ENCODE data around the gene MYOC.

GRCh38 chr1:171641076-171641864, 11.2 kb downstream of the MYOC start:
- TF ChIP-seq REST (IDR thresholded peaks at IDR 0.05; ENCODE audit: insufficient read depth in 1 of 2, low read depth in 2 of 2, low read length in 2 of 2) = no peak
- TF ChIP-seq FOXP2 (optimal IDR thresholded peaks at IDR 0.05; ENCODE audit: borderline replicate concordance, extremely low read depth, extremely low read length, insufficient read depth) = no peak
- TF ChIP-seq TAF1 (IDR thresholded peaks at IDR 0.05; ENCODE audit: borderline replicate concordance, insufficient read depth, low read length) = no peak
- no peak for TF ChIP-seq POLR2AphosphoS5 (IDR thresholded peaks at IDR 0.05; ENCODE audit: low read depth, low read length)

Data from PFSK-1 (cell line).